AG08395 (cell line): ENCODE measurements around the gene IL24.

Source experiments
- DNase-seq: peaks from one replicate; pipeline ENCODE4 v3.0.0; 2012; ENCODE audit warnings: mixed read lengths, low spot score

Gene IL24

GRCh38 chr1:206925106-206925736 lies 28.0 kb downstream of the IL24 start:
- DNase-seq = no peak

- DNase-seq = no peak
These were observed 29.0 kb downstream of the IL24 start for GRCh38 chr1:206926286-206926685.

GRCh38 chr1:206929524-206929923 lies 32.3 kb downstream of the IL24 start:
- DNase-seq = no peak

- no peak for DNase-seq
These were observed 33.1 kb downstream of the IL24 start for GRCh38 chr1:206930210-206930798.

DNA sequence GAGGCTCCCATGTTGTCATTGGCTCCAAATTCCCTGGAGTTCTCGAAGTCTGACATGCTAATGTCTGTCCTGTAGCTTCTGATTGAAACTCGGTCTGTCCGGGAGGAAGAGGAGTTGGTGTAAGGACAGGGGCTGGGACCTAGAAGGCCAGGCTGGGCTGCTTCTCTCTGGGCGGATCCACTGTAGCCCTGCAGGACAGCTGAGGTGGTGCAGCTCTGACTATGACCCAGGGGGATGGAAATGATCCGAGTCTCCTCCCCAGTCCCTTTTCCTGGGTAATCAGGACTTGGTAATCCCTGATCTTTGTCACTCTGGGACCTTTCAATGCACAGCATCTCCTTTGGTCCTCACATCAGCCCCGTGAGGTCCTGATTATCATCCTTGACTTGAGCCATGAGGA lies 34.5 kb downstream of the IL24 start:
- DNase-seq = no peak

- DNase-seq = no peak
These were observed 34.9 kb downstream of the IL24 start for GRCh38 chr1:206932177-206932576.

- DNase-seq = no peak
These were observed 36.2 kb downstream of the IL24 start for GRCh38 chr1:206933333-206933945.

GRCh38 chr1:206935491-206936067 lies 38.3 kb downstream of the IL24 start:
- DNase-seq = no peak

DNA sequence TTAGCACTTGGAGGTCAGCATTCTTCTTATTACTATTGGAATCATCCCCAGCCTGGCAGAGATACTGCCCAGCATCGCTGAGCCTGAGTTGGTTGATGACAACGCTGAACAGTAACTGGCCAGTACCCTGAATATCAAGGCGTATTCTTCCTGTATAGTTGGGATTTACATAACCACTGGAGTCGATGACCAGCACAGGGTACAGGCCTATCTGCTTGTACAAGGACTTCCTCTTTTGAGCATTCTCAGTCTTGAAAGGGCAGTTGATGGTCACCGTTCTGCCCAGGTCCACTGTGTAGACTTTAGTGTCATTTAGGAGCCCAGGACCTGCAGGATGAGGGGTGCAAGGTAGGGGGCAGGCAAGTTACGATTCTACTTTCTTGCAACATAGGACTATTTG lies 40.2 kb downstream of the IL24 start:
- no peak for DNase-seq

GRCh38 chr1:206939131-206939530 lies 41.9 kb downstream of the IL24 start:
- DNase-seq = no peak

DNA sequence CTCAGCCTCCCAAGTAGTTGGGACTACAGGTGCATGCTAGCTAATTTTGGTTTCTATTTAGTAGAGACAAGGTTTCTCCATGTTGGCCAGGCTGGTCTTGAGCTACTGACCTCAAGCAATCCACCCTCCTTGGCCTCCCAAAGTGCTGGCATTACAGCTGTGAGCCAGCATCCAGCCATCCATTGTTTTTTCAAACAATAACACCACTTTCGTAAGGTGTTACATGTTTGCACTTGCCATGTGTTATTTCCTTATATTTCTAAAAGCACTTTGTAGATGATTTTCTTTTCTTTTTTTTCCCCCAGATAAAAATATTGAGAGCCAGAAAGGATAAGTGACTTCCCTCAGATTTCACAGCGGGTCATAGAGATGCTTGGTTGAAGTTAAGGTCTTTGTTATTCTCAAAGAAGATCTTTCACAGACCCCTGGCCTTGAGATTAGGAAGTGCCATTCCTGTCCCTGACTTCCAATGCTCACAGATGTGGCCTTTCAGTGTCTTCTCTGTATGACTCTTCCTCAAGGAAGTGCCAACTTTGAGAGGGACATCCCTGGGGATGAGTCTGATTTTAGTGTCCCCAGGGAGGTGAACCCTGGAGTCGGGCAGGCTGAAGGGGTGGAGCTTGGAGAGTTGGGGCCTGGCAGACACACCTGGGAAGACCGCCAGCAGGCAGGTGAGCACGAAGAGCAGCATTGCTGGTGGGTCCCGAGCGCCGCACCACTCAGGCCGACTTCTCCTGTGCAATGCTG lies 42.8 kb downstream of the IL24 start:
- DNase-seq = no peak

- no peak for DNase-seq
These were observed 43.3 kb downstream of the IL24 start for GRCh38 chr1:206940588-206940936.

DNA sequence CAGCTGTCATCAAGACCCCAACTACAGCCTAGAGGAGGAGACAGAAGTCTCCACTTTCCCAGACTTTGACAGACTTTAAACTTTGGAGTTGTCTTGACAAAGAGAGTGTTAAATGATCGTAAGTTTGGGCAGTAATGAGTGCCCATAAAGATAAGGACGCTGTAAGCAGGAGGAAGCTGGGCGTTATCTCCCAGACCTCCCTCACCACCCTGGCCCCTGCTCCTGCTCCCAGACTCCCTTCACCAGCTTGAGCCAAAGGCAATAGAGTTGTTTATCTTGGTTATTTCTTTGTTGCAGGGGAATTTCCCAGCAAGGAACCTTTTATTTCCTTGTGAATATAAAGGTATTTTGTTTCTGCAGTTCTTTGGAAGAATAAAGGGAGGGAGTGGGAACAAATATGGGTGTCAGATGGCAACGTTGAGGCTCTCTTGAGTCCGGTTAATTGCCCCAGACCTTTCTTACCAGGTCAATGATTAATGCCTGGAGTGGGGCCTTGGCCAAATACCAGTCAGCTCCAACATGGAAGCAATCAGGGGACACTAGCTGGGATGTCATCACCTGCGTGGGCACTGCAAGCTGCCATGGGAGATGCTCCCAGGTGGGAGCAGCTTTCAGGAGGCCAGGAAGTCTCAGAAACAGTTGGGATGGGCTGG lies 44.6 kb downstream of the IL24 start:
- no peak for DNase-seq

DNA sequence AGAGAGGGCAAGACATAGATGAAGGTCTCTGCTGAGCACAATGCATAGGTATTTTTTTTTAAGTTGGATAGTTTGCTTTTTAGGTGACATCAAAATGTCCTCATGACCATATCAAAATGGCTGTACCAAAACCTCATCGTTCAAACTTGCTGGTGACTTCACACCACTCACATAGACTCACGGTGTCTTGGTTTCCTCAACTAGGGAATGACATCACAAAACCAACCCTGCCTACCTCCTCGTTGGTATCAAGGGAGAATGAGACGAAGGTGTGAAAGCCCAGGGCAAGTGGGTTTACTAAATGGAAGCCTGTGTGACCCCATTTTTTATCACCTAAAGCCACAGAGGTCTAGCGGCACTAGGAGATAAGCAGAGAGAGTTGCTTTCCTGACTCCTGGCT lies 47.5 kb downstream of the IL24 start:
- DNase-seq = no peak

DNA sequence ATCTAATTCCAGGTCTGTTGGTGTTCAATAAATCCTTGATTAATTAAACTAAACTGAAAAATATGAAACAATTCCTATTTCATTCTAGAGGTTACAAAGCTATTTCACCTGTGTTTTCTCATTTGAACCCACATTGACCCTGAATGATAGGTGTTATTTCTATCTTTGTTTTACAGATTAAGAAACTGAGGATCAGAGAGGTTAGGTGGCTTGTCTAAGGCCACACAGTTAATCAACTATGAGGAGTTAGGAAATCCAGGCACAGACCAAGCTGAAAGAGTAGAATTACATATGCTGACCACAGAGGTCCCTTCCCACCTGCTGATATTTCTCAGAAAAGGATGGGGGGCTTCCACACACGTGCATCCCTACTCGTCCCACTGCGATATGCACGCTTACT lies 48.5 kb downstream of the IL24 start:
- DNase-seq = no peak

- no peak for DNase-seq
These were observed 49.0 kb downstream of the IL24 start, which contains the start of gene PIGR for GRCh38 chr1:206946261-206946660. TSS of gene PIGR (minus strand) at chr1:206946466. CDS start at chr1:206940531, 5,935 bp downstream.

DNA sequence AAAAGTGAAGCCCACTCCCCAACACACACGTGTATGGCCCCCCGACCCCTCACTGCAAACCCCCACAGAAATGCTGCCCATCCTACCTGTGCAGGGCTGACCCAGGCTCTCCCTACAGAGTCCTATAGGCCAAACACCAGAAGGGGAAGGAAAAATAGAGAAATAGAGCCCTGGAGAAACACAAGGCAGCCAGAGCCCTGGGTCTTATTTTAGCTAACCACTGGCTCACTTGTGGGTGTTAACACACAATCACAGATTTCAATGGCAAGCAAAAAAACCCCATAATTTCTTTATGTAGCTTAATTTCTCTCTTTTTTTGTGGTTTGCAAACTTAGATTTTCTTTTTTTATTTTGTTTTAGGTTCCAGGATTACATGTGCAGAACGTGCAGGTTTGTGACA lies 50.0 kb downstream of the IL24 start:
- DNase-seq = no peak

GRCh38 chr1:206949208-206949607 lies 52.0 kb downstream of the IL24 start:
- no peak for DNase-seq

DNA sequence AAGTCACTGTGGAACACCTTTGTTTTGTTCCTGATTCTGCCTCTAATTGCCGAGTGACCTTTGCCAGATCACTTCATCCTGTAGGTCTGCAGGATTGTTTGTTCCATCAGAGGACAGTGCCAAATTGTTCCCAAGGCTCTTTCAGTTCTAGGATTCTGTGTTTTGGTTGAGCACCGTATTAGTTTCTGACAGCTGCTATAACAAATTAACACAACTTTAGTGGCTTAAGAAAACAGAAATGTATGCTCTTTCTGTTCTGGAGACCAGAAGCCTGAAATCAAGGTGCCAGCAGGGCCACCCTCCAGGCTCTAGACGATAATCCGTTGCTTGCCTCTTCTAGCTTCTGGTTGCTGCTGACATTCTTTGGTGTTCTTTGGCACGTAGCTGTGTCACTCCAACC lies 52.4 kb downstream of the IL24 start:
- no peak for DNase-seq

DNA sequence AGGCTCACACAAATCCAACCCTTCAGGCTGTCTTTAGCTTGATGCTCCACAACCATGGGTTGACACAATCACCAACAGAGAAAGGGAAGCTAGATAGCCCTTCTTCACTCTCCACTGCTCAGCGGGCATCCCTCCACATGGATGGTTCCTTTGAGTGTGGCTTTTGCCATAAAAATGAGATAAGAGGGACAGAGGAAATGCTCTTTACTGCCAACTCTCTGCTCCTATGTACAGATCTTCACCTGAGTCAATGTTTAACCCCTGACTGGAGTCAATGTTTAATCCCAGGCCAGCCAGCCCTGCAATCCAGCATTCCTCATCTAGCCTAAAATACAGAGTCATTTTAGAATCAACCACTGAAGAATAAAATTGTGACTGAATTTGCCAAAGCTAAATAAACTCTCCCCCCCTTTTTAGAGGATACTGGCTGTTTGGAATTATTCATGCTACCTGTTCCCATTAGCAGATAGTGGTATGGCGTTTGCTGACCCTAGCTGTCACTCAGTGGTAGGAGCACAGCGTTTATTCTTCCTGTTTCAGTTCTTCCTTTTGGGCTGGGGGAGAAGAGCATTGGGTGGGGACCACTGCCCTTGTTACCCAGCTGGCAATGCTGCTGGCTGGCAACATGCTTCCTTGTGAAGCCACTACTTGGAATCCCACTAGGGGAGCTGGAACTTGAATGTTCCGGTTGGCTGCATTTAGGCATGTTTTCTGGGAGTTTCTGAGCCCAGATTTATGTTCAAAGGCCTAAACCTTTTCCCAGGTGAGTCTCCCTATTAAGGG lies 54.3 kb downstream of the IL24 start:
- no peak for DNase-seq

GRCh38 chr1:206952171-206952570 lies 54.9 kb downstream of the IL24 start:
- DNase-seq = no peak
